ENCODE data around the gene ADARB2.

Gene ADARB2

DNA sequence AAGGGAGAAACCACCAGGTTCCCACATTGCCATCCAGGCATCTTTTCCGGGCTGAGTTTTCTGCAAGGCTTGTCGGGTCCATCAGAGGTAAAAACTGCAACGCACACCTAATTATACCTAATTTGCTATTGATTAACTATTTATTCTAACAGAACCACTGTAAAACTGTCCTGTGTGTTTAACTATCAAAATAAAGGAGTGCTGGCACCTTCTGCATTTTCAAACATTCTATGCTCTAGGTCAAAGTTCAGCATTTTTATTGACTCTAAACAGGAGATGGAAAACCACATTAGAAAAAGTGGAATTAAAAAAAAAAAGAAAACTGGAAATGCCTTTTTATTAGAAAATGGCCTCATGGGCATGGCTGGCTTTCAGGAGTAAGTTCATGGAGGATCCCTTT lies 82.0 kb downstream of the ADARB2 start:
- ChIA-PET POLR2A (no interaction called here), CTCF (no interaction called here)
- TF ChIP-seq FOXM1 (IDR thresholded peaks at IDR 0.05; ENCODE audit: borderline replicate concordance) (no peak), SUZ12 (IDR thresholded peaks at IDR 0.05) (no peak), CTBP1 (IDR thresholded peaks at IDR 0.05; ENCODE audit: borderline replicate concordance) (no peak), TARDBP (IDR thresholded peaks at IDR 0.05) (no peak), FOXA1 (IDR thresholded peaks at IDR 0.05) (no peak), ELF4 (IDR thresholded peaks at IDR 0.05) (no peak), PKNOX1 (IDR thresholded peaks at IDR 0.05) (no peak), FOXK2 (IDR thresholded peaks at IDR 0.05) (no peak), BHLHE40 (IDR thresholded peaks at IDR 0.05; ENCODE audit: borderline replicate concordance) (no peak), NFRKB (IDR thresholded peaks at IDR 0.05) (no peak), SP1 (IDR thresholded peaks at IDR 0.05) (no peak), LEF1 (IDR thresholded peaks at IDR 0.05; ENCODE audit: borderline replicate concordance) (no peak), HDGF (IDR thresholded peaks at IDR 0.05; ENCODE audit: borderline replicate concordance) (no peak), L3MBTL2 (conservative IDR thresholded peaks at IDR 0.05) (no peak), ZNF384 (IDR thresholded peaks at IDR 0.05) (no peak), ARNT (IDR thresholded peaks at IDR 0.05) (no peak)
- DNase-seq (ENCODE audit: extremely low spot score), result no peak

DNA sequence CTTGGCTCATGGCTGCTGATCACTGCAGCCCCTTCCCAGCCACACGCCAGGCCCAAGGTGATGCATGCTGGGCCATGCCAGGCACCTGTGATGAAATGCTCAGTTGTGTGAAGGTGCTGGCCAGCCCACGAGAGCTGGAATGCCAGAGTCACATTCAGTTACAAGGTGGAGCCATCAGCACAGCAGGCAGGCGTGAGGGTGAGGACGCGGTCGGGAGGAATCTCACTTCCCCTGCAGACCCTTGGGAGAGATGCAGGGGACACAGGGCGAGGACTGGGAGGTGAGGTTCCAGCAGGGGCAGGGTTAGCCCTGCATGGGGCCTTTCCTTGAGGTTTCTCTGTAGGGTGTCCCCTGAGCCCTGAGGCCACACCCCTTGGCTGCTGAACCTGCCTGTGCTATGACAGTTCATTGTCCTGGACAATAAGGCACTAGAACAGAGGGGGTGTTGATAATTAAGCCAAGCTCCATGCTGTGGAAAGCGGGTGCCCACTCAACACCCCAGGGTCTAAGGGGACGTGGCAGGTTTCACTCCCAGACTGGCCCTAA lies 82.4 kb downstream of the ADARB2 start:
- ChIA-PET POLR2A (no interaction called here), CTCF (no interaction called here)
- TF ChIP-seq PKNOX1 (IDR thresholded peaks at IDR 0.05) (no peak), LEF1 (IDR thresholded peaks at IDR 0.05; ENCODE audit: borderline replicate concordance) (no peak), ZNF384 (IDR thresholded peaks at IDR 0.05) (no peak), BHLHE40 (IDR thresholded peaks at IDR 0.05; ENCODE audit: borderline replicate concordance) (no peak), CTBP1 (IDR thresholded peaks at IDR 0.05; ENCODE audit: borderline replicate concordance) (no peak), FOXM1 (IDR thresholded peaks at IDR 0.05; ENCODE audit: borderline replicate concordance) (no peak), FOXA1 (IDR thresholded peaks at IDR 0.05) (no peak), HDGF (IDR thresholded peaks at IDR 0.05; ENCODE audit: borderline replicate concordance) (no peak), SP1 (IDR thresholded peaks at IDR 0.05) (no peak), ELF4 (IDR thresholded peaks at IDR 0.05) (no peak), NFRKB (IDR thresholded peaks at IDR 0.05) (no peak), L3MBTL2 (conservative IDR thresholded peaks at IDR 0.05) (no peak), SUZ12 (IDR thresholded peaks at IDR 0.05) (no peak), ARNT (IDR thresholded peaks at IDR 0.05) (no peak), FOXK2 (IDR thresholded peaks at IDR 0.05) (no peak), TARDBP (IDR thresholded peaks at IDR 0.05) (no peak)
- no peak for DNase-seq (ENCODE audit: extremely low spot score)

DNA sequence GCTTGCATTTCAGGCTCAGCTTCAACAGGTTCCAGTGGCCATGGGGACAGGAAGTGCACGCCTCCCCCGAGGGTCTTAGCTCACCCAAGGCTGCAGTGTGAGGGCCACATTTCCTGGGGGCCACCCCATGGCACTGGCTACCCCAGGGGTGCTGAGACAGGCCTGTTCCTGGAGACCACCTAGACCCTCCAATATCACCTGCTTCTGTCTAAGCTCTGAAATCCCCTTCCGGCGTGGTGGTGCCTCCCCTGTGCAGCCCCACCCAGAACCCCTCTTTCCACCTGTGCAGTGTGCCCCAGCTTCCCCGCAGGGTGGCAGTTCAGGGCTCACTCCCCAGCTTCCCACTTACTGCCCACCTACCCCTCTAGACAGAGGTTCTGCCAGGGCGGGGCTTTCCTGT lies 83.1 kb downstream of the ADARB2 start:
- POLR2A ChIA-PET, result no interaction called here
- no peak for TF ChIP-seq SP1 (IDR thresholded peaks at IDR 0.05)
- no peak for TF ChIP-seq ARNT (IDR thresholded peaks at IDR 0.05)
- no peak for TF ChIP-seq PKNOX1 (IDR thresholded peaks at IDR 0.05)
- no peak for TF ChIP-seq NFRKB (IDR thresholded peaks at IDR 0.05)
- TF ChIP-seq BHLHE40 (IDR thresholded peaks at IDR 0.05; ENCODE audit: borderline replicate concordance), result no peak
- TF ChIP-seq ELF4 (IDR thresholded peaks at IDR 0.05), result no peak
- TF ChIP-seq FOXA1 (IDR thresholded peaks at IDR 0.05), result no peak
- no peak for TF ChIP-seq HDGF (IDR thresholded peaks at IDR 0.05; ENCODE audit: borderline replicate concordance)
- TF ChIP-seq ZNF384 (IDR thresholded peaks at IDR 0.05), result no peak
- no peak for TF ChIP-seq CTBP1 (IDR thresholded peaks at IDR 0.05; ENCODE audit: borderline replicate concordance)
- no peak for TF ChIP-seq L3MBTL2 (conservative IDR thresholded peaks at IDR 0.05)
- TF ChIP-seq TARDBP (IDR thresholded peaks at IDR 0.05), result no peak
- no peak for DNase-seq (ENCODE audit: extremely low spot score)
- CTCF ChIA-PET, result no interaction called here

- no peak for DNase-seq (ENCODE audit: extremely low spot score)
- ChIA-PET CTCF (no interaction called here), POLR2A (no interaction called here)
- no peak for TF ChIP-seq BHLHE40 (IDR thresholded peaks at IDR 0.05; ENCODE audit: borderline replicate concordance)
- TF ChIP-seq L3MBTL2 (conservative IDR thresholded peaks at IDR 0.05), result no peak
- no peak for TF ChIP-seq FOXK2 (IDR thresholded peaks at IDR 0.05)
- TF ChIP-seq SUZ12 (IDR thresholded peaks at IDR 0.05), result no peak
- no peak for TF ChIP-seq FOXA1 (IDR thresholded peaks at IDR 0.05)
- no peak for TF ChIP-seq ARNT (IDR thresholded peaks at IDR 0.05)
- no peak for TF ChIP-seq NFRKB (IDR thresholded peaks at IDR 0.05)
- TF ChIP-seq TARDBP (IDR thresholded peaks at IDR 0.05), result no peak
- TF ChIP-seq PKNOX1 (IDR thresholded peaks at IDR 0.05), result no peak
- TF ChIP-seq ZNF384 (IDR thresholded peaks at IDR 0.05), result no peak
- TF ChIP-seq CTBP1 (IDR thresholded peaks at IDR 0.05; ENCODE audit: borderline replicate concordance), result no peak
- TF ChIP-seq SP1 (IDR thresholded peaks at IDR 0.05), result no peak
- no peak for TF ChIP-seq LEF1 (IDR thresholded peaks at IDR 0.05; ENCODE audit: borderline replicate concordance)
Observed at GRCh38 chr10:1653321-1653720, 84.0 kb downstream of the ADARB2 start.

DNA sequence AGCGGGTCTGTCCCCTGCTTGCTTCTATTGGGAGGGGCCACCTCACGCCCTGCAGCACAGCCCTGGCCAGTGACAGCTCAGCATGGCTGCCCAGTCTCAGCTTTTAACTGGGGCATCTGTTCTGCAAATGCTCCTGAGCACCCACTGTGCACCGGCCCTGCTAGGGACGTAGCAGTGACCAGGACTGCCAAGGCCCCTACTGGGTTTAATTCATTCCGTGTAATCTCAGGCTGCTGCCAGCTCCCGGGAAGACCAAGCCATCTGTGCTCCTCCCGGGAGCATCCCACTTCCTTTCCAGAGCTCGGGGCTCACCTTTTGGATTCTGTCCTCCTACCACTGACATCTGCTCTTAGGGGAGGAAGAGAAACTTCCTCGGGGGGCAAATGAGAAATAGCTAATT lies 85.2 kb downstream of the ADARB2 start:
- no peak for DNase-seq (ENCODE audit: extremely low spot score)
- POLR2A ChIA-PET, result no interaction called here
- CTCF ChIA-PET, result no interaction called here
- no peak for TF ChIP-seq ELF4 (IDR thresholded peaks at IDR 0.05)
- no peak for TF ChIP-seq HDGF (IDR thresholded peaks at IDR 0.05; ENCODE audit: borderline replicate concordance)
- no peak for TF ChIP-seq NFRKB (IDR thresholded peaks at IDR 0.05)
- TF ChIP-seq L3MBTL2 (conservative IDR thresholded peaks at IDR 0.05), result no peak
- no peak for TF ChIP-seq FOXA1 (IDR thresholded peaks at IDR 0.05)
- TF ChIP-seq FOXK2 (IDR thresholded peaks at IDR 0.05), result no peak
- TF ChIP-seq LEF1 (IDR thresholded peaks at IDR 0.05; ENCODE audit: borderline replicate concordance), result no peak
- no peak for TF ChIP-seq BHLHE40 (IDR thresholded peaks at IDR 0.05; ENCODE audit: borderline replicate concordance)
- no peak for TF ChIP-seq SUZ12 (IDR thresholded peaks at IDR 0.05)
- no peak for TF ChIP-seq PKNOX1 (IDR thresholded peaks at IDR 0.05)
- no peak for TF ChIP-seq TARDBP (IDR thresholded peaks at IDR 0.05)

All from HEK293T (cell line).